Myocyte (in vitro differentiated cells): ENCODE data around the gene RETREG1. TPM values are rescaled to one million over a fixed set of nuclear protein-coding genes. Genes with fewer than 3 reads are reported as not detected.
"Not testable (repeated sequence)": the region's sequence is repeated elsewhere in the genome, so short reads cannot be mapped to it uniquely, and the experiment has no call there.

ENCODE experiments used
- DNase-seq: peaks from one replicate; pipeline ENCODE4 v3.0.0-alpha.2; 2012; ENCODE audit warnings: low read depth
- total RNA-seq: library from RNA; depleted of rRNA; stranded (reverse); fragments of >200 nt; gene quantifications from 2 replicates; pipeline ENCODE4 v1.2.3, GENCODE V29; 2014

The RETREG1 gene
- total RNA-seq, 1 donor from 2014 or later, result 17.3 TPM

DNA sequence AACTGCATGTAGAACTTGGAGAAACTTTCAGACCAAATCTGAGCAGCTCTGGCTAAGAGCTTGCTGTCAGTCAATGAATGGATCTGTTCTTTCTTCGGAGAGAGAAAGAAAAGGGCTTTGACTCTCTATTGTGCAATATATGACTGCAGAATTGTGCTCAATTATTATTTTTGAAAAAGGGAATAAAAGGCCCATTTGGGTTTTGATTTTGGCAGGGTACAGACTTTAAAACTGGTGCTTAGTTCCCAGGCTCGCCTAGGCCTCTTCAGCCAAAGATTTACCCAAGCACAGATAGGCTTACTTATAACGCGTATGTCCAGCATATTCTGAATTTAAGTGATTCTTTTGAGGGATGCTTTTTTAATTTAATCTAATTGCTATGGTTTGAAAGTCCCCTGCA lies 59.3 kb downstream of the RETREG1 start:
- DNase-seq, result no peak

DNA sequence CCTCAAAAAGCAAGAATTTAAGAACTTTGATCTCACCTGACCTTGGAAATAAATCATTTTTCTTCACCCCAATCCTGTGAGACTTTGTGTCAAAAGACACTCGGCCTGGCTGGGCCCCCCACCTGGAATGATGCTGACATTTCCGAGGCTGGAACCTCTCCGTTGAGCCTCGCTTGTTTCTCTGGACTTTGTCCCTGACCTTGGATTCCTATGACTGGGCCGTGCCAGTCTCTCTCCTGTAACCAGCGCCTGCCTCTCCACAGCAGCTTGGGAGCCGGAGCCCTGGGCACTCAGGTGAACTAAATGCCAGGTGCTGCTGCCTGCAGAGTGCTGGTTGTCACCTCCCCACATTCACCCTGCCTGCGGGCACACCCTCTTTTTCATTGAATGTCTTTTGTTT lies 62.7 kb downstream of the RETREG1 start:
- DNase-seq, result no peak

DNA sequence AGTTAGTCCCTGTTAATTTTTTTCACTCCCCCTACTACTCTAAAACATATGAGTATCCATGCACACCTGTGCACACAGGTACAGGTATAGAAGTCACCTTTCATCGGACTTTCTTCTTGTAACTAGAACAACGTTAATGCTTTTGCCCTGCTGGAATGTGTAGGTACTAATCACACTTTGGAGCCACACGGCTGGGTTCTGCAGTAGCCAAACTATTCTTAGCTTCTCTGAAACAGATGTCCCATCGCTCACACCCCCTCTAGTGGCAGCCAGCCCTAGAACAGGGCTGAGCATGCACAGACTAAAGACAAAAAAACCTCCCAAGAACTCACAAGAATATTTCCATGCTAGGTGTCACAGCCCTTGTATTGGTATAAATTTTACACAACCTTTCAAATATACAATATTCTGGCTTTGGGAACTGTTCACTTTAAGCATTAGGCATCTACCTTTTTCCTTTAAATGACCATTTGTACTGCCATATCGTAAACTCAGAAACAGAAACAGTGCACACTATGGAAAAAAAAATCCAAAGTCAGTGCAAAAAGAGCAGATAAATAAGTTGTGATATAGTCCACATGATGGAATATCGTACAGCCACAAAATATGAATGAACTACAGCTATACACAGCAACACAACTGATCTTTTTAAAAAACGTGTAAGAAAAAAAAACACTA lies 64.0 kb downstream of the RETREG1 start:
- DNase-seq, result peak; percentile 88

DNA sequence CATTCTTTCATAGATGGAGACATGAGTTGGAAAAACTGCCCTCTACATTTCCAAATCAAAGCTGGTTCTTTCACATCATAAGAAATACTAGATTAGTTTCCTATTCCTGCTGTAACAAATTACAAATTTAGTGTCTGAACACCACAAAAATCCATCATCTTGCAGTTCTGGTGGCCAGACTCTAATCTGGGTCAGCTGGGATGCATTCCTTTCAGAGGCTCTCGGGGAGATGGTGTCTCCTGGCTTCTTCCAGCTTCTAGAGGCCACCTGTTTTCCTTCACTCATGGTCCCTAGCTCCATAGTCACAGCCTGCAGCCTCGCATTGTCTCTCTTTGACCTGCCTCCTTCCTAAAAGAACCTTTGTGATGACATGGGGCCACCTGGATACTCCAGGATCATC lies 65.2 kb downstream of the RETREG1 start:
- peak; percentile 53 for DNase-seq

DNA sequence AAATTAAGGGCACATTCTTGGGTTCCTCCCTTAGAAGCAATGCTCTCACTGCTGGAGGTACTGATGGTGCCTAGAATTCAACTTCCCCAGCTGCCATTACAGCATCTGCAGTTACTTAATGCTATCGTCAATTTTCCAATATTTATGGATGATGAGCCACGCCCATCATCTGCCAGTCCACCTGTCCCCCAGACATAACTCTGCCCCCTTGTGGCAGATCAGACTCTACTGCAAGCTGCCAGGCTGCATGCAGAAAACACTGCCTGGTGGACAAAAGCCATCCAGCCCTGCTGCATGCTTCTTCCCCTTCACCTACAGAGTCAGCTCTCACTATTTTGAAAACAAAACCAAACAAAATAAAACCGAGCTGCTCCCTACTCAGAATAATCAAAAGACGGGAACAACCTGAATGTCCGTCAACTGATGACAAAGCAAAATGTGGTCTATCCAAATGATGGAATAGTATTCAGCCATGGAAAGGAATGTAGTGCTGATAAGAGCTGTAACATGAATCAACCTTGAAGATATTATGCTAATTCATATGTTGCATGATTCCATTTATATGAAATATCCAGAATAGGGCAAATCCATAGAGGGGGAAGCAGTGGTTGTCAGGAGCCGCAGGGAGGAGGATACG lies 66.4 kb downstream of the RETREG1 start:
- no peak for DNase-seq

DNA sequence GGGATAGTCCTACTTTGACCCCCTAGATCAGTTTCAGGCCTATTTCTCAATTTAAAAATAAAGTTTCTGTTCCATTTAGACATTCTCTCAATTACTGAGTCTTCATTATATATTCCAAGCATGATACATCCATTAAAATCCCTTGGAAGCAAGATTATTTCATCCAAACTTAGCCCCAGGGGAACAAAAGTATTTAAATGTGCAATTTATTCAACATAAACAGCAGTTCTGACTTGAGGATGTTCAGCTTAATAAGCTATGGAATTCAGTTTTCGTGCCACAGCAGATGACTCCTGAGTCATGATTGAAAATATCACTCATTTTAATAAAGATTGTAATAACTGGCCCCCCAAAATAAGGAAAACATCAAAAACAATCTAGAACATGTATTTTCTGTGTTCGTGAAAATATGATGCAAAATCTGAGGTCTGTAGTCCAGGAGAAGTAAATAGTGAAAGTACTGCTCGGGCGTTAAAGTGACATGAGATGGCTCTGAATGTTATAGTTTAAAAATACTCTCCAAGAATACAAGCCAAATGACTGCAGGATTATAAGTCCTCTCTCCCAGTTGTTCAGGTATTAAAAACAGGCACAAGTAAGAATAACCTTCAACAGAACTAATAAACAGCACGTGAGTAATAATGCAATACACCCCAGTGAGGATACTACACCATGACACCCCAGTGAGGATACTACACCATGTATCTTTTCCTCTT lies 67.1 kb downstream of the RETREG1 start:
- no peak for DNase-seq

DNA sequence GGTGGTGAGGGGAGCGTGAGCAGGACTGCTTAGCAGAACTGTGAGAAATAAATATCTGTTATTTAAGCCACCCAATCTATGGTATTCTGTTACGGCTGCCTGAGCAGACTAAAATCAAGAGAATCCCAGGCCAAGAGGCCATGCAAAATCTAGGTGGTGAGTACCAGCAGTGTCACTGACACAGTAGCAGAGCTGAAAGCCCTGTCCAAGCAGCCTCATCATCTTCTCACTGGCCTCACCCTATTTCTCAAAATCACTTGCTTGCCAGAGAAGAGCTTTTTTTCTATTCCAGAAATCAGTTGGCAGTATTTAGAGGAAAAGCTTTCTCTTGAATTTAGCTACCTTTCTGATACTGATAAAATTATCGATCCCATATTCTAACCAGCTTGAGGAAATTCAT lies 68.0 kb downstream of the RETREG1 start:
- DNase-seq, result no peak

DNA sequence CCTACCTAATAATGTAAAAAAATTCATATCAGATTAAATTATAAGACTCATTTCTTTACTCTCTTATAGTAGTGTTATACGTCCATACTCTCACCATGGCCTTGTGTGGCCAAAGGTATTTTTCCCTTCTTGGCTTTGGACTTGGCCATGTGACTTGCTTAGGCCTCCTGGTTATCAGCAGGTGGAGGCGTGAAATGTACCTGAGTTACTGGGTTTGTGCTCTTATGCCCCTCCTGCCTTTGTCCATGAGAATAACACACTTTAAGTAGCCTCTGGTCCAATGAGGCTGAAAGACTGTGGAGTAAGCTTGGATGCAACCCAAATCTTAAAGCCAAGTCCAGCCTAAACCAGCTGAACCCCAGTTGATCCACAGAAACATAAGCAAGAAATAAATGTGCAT lies 68.7 kb downstream of the RETREG1 start:
- no peak for DNase-seq

DNA sequence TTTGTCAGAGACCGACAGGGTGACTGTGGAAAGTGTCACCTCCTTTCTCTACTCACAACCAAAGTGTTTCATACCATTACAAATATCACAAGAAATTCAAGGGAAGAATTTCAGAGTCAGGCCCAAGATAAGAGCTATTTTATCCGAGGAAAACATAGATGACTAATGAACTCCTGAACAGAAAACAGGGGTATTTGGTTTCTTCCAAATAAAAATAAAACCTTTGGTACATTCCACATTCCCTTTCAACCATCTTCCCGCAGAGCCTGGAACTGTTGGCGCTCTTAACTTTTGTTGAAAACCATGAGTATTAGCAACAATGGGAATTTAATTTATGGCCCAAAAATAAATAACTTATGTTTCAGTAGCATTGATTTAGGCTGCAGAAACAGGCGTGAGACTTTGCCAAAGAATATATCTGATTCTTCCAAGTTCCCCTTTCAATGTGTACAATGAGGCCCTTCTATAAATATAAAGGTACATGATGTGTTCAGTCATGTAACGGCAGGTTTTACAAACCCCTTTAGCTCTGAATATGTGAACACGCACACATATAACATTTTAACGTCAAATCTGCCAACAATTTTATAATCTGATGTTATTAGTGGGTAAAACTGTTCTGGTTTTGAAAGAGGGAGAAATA lies 69.5 kb downstream of the RETREG1 start:
- DNase-seq, result peak; percentile 61

DNA sequence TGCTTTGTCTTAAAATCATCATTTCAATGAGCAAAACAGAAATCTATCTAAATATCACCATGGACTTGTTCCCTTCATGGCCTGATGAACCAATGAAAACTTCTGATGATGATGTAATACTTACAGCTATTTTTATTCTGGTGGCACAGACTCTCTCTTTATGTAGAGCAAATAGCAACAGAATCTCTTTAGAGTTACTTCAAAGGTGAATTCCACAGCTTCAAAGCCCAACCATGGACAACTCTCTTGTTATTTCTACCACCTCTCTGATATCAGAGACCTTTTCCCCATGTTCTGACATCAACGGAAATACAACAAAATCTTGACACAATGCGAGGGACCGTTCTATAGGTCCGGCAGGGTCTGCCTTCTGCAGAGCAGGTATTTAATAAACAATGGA lies 70.1 kb downstream of the RETREG1 start:
- DNase-seq, result peak; percentile 62

DNA sequence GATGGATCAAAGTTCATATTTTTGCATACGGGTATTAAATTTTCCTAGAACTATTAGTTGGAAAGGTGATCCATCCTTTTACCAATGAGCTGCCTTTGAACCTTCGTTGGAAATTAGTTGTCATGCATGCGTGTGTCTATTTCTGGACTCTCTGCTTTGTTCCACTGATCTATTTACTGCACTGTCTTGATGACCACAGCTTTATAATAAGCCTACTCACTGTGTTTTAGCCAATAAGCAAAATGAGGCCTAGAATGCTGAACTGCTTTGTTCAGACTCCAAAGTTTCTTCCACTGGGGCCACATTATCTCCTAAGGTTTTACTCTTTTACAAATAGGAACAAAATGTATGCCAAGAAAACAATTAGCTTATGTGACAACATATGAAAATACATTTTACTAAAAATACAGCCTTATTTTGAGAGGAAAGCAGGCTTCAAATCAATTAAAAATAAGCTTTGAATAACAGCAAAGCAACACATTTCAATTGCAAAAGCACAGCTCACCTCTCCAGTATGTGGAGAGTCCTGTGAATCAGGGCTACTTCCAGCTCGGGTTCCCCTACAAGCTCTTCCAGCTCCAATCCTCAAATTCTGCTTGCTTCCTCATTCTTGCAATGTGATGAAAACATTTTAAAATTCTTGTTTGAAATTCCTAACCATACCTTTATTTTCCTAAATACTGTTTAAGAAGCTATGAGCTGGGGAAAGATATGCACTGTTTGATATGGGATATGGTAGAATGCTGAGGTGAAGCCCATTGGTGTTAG lies 72.0 kb downstream of the RETREG1 start:
- DNase-seq, result peak; percentile 73

DNA sequence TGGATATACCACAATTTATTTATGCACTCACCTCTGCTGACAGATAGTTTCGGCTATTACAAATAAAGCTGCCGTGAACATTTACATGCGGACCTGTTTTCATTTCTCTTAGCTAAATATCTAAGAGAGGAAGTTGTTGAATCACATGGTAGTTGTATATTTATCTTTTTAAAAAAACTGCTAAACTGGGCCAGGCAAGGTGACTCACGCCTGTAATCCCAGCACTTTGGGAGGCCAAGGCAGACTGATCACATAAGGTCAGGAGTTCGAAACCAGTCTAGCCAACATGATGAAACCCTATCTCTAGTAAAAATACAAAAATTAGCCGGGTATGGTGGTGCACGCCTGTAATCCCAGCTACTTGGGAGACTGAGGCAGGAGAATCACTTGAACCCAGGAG lies 73.6 kb downstream of the RETREG1 start:
- not testable (repeated sequence) for DNase-seq

DNA sequence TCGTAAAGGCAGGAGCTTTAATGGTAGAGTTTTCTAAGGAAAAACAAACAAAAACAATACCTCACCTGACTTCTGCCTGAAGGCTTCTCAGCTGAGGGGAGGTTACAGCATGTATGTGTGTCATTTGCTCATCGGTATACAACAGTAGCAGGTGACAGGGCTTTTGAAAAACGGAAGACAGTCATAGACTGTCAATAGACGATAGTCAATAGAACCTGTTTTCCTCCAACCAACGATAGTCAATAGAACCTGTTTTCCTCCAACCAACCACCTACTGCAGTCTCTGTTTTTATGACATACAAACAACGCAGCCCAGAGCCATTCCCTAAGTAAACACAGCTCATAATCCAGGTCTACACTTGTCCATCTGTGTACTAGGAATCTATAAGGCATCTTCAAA lies 74.6 kb downstream of the RETREG1 start:
- no peak for DNase-seq

DNA sequence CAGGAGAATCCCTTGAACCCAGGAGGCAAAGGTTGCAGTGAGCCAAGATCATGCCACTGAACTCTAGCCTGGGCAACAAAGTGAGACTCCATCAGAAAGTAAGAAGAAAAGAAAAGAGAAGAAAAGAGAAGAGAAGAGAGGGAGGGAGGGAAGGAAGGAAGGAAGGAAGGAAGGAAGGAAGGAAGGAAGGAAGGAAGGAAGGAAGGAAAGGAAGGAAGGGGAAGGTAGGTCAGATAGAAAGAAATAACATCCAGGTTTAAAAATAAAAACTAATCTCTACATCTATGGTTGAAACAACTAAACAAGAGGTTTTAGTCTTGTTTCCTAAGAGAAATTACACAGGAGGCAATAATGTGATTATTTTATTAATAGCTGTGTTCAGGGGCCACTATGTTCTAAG lies 75.2 kb downstream of the RETREG1 start:
- DNase-seq, result not testable (repeated sequence)

DNA sequence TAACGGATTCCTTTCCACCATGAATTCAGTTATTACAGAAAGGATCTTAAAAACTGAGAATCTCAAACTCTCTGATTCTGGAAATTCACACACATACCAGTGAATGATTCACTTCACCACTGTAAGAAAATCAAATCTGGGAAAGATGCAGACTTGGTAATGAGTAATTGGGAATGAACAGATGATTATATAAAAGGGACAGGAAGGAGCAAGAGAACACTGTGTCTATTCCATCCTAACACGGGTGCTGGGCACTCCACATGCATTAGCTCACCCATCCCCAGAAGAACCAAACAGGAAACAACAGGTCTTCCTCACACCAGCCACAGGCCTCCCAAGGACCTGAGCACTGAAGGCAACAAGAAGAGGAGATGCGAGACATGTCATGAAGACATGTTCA lies 76.4 kb downstream of the RETREG1 start:
- DNase-seq, result peak; percentile 55

DNA sequence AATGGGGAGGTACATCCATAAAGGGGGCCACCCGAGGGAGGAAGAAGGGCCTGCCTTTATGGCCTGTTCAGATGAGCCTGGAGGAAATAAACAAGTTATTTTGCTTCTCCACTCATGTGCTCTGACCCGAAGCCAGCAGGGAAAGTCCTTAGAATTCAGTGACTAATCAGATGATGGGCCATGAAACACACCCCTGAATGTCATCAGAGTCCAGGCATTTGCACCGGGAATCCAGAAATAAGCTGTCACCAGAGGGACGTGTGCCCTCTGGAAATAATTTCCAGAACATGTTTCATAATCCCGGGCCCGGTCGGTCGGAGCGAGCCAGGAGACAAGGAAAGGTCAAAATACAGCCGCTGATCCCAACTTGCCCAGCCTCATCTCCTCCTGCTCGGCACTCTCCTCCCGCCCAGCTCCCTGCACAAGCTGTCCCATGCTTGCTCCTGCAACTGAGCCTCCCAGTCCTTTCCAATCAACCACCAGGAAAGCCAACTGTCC lies 77.6 kb downstream of the RETREG1 start:
- DNase-seq, result peak; percentile 95

DNA sequence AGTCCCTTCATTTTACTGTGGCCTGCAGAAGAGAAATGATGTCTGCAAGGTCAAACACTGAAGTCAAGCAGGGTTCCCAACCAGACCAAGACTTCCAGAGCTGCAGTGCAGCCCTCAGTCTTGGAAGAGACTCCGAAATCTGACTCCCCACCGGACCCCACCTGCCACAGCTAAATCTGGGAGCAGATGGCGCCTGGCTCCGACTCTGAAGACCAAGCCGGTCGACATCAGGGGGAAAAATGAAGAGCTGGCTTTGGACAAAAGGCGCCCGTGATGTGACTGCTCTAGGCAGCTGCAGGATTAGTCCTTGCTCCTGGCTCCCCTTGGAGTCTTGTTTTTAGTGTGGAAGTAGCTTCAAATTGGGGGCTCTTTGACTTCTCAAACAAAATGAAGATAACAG lies 78.8 kb downstream of the RETREG1 start:
- DNase-seq, result peak; percentile 92

DNA sequence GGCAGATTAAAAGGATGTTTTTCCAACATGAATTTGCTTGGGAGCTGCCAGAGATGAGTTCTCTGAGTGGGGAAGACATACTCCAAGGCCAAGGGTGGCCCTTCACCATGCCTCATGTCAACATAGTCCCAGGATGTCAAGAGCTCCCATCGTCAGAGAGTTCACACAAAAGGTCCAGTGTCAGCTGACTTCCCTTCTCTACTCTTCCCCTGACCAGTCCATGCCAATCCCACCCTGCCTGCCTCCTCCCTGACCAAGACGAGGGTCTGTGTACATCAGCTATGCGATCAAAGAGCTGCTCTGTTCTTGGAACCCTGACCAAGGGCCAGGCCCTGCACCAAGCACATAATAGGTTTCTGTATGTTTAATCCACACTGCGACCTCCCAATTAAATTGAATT lies 80.0 kb downstream of the RETREG1 start:
- DNase-seq, result no peak

DNA sequence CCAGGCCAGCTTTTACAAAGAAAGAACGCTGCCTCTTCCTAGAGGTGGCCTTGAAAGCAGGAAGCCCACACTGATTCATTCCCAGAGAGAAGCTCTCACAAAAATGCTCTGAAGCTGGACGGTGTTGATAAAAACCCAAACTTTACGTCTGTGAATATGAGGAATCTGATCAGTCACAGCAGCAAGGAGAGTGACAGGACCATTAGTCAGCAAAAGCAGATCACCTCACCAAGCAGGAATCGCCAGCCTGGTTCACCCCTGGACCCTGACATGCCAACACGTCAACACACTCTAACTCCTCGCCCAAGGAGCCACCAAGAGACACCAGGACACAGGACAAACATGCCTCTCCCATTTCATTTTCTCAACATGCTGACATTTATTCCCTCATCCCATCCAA lies 80.6 kb downstream of the RETREG1 start:
- DNase-seq, result no peak

DNA sequence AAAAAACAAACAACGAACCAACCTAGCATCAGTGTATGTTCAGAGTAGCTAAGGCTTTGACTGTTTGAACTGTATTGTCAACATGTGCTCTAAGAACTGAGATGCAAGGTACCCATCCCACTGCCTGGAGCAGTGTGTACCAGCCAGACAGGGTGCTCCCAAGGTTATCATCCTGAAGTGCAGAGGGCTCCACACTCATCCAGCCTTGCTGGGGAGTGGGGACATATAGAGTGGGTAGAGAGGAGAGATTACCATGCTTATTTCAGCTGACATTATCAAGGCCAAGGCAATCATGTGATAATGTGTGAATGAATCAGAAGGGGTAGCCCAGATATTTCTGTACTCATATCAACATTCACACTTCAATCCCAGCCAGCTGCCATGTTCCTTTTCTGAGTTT lies 82.5 kb downstream of the RETREG1 start:
- no peak for DNase-seq

DNA sequence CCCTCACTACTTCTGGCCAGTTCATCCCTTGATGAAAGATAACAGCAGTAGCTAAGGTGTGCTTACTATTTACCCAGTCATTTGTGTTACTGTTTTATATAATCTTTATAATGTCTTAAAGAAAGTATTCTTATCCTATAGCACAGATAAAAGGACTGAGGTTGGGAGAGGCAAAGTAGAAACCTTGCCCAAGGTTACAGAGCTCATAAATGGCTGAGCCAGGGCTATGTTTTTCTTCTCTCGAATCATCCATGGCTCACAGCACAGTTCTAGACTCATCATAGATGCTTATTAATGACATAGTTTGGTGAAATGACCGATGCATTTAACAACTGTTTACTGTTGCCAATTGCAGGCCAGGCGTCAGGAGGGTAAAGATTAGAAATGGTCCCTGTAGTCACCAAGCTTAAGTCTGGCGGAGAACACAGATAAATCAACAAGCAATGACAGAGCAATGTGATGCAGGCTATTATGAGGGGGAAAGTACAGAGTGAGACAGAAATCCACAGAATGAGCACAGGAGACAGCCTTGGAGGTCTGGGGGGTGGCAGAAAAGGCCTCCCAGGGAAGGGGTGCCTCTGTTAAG lies 85.6 kb downstream of the RETREG1 start:
- DNase-seq, result no peak
